ENCODE measurements around the gene EFEMP1. TPM values are rescaled to one million over a fixed set of nuclear protein-coding genes. Genes with fewer than 3 reads are reported as not detected.

EFEMP1 gene
- total RNA-seq, 4 donors from 2014 or later = 11.2 to 68.3 (median 41.8) TPM

DNA sequence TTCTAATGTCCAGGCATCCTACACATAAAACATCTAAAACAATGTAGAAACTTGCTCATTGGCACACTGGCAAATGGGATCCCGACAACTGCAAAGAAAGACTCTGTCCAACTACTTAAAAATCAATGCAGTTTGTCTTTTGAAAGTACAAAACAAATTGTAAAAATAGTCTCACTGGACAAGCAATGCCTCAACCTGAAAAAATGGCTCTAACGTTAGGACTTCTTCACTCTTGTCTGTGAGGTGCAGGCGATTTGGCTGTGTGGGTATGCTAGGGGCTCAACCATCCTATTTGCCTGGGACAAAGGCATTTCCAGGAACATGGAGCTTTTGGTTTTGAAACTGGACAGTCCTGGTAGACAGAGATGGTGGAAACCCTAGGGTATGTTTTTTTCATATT, 10.7 kb downstream of the EFEMP1 start:
- Histone ChIP-seq H3K4me1 (no peaks in the 10 kb centered on the region), H3K36me3 (no peaks in the 10 kb centered on the region), H3K27me3 (no peaks in the 10 kb centered on the region), H3K9me3 (no peaks in the 10 kb centered on the region), H3K4me3 (no peak overlapping the region), H3K27ac (no peak overlapping the region)
- intact Hi-C loops (cut with DNase I) = no loop called here
- TF ChIP-seq POLR2A (IDR thresholded peaks at IDR 0.05) = no peak
- TF ChIP-seq, protein P1, sequence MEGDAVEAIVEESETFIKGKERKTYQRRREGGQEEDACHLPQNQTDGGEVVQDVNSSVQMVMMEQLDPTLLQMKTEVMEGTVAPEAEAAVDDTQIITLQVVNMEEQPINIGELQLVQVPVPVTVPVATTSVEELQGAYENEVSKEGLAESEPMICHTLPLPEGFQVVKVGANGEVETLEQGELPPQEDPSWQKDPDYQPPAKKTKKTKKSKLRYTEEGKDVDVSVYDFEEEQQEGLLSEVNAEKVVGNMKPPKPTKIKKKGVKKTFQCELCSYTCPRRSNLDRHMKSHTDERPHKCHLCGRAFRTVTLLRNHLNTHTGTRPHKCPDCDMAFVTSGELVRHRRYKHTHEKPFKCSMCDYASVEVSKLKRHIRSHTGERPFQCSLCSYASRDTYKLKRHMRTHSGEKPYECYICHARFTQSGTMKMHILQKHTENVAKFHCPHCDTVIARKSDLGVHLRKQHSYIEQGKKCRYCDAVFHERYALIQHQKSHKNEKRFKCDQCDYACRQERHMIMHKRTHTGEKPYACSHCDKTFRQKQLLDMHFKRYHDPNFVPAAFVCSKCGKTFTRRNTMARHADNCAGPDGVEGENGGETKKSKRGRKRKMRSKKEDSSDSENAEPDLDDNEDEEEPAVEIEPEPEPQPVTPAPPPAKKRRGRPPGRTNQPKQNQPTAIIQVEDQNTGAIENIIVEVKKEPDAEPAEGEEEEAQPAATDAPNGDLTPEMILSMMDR (IDR thresholded peaks at IDR 0.05) = no peak
- 76 to 88% methylated on average over 3 of the region's 3 CpGs for WGBS, 2 donors
- DNase-seq = no peak

DNA sequence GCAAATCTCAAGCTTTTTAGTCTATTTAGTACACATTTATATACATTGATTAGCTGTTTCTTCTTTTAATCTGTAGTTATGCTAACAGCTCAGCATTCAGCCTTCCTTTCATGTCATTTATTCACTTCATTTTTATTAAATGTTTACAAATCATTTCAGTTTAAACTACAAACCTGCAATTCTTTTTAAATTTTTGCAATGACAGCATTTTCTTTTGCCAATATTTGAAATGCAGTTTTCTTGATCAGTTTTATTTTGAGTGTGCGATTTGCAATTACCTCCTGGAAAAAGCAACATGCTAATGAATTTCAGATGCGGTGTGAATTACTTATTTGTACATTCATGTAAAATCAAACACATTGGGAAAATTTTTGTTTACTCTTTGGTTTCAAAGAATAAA, 13.5 kb downstream of the EFEMP1 start:
- intact Hi-C loops (cut with DNase I) = no loop called here
- no peak overlapping the region for H3K4me3 ChIP-seq
- no peaks in the 10 kb centered on the region for H3K9me3 ChIP-seq

DNA sequence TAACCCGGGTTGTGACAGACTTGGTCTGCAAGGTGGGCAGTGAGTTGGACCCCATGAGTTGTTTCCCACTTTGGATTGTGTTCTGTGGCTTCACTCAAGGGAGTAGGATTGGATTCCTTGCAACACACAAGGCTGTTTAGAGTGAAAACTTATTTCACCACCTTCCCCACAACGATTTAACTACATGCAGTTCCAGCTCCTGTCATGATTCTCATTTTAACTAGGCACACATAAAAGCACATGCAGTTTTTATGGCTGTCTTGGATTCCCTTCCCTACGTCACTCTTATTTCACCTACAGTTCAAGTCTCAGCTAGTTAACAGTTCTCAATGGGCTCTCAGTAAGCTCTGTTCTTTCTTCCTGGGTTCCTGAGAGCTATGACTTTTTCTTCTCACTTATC, 15.9 kb downstream of the EFEMP1 start:
- Histone ChIP-seq H3K4me1 (peaks cover 0 to 4% (median 0%) of the 10 kb centered on the region in 3 donors), H3K4me3 (no peak overlapping the region), H3K27ac (no peak overlapping the region), H3K9me3 (peaks cover 0 to 3% (median 0%) of the 10 kb centered on the region in 3 donors), H3K36me3 (no peaks in the 10 kb centered on the region), H3K27me3 (no peaks in the 10 kb centered on the region)
- WGBS, 2 donors = 39 to 46% methylated on average over 3 of the region's 3 CpGs
- TF ChIP-seq, protein P1 (IDR thresholded peaks at IDR 0.05) = no peak
- no peak for TF ChIP-seq POLR2A (IDR thresholded peaks at IDR 0.05)
- no peak for DNase-seq
- intact Hi-C loops (cut with DNase I) = no loop called here

More for the DNA sequence above, 13.5 kb downstream of the EFEMP1 start:
- no peak for TF ChIP-seq POLR2A (IDR thresholded peaks at IDR 0.05)
- TF ChIP-seq, protein P1 (IDR thresholded peaks at IDR 0.05) = no peak
- WGBS, 2 donors = 91 to 94% methylated on average over 2 of the region's 2 CpGs
- DNase-seq = no peak
- Histone ChIP-seq H3K27me3 (no peaks in the 10 kb centered on the region), H3K36me3 (no peaks in the 10 kb centered on the region), H3K27ac (no peak overlapping the region), H3K4me1 (no peaks in the 10 kb centered on the region)

DNA sequence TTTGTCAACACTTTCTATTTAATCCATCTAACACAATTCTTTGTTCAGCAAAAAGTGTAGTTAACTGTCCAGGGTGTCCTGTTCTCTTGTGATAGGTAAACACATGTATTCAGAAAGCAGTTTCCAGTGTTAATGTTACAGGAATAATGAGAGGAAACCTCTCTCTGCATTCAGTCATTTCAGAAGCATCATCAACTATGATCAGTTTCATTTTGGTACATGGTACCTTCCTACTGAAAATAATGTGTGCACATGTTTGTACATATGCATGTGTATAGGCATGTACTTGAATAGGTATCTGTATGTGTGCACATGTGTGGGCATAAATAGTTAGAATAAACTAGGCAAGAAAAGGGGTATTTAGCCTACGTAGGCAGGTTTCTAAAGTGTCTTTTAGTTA, 16.6 kb downstream of the EFEMP1 start:
- Histone ChIP-seq H3K27ac (no peak overlapping the region), H3K4me1 (peaks cover 0 to 11% (median 0%) of the 10 kb centered on the region in 3 donors), H3K9me3 (peaks cover 0 to 3% (median 0%) of the 10 kb centered on the region in 3 donors), H3K27me3 (no peaks in the 10 kb centered on the region), H3K4me3 (no peak overlapping the region), H3K36me3 (no peaks in the 10 kb centered on the region)
- WGBS, 2 donors = 81 to 91% methylated on average over 1 of the region's 1 CpG
- intact Hi-C loops (cut with DNase I) = no loop called here
- no peak for TF ChIP-seq POLR2A (IDR thresholded peaks at IDR 0.05)
- TF ChIP-seq, protein P1 (IDR thresholded peaks at IDR 0.05) = no peak
- no peak for DNase-seq

DNA sequence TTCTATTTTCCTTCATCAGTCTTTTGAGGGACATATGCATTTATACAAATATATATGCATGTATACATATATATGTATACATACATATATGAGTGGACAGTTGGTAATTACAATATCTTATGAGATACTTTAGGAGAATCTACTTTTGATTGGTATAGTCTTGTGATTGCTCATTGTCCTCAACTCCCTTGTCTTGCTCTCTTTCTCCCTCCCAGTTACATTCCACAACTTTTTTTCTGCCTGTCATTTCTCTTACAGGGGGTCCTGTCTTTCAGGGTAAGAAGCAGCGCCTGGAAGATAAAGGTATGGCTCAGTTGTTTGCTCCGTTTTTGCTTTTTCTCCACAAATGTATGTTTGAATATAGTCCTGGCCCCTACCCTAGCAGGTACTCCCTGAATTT, 19.9 kb downstream of the EFEMP1 start:
- DNase-seq = no peak
- Histone ChIP-seq H3K27ac (no peak overlapping the region), H3K4me1 (peaks cover 0 to 24% (median 3%) of the 10 kb centered on the region in 3 donors), H3K27me3 (no peaks in the 10 kb centered on the region), H3K4me3 (no peak overlapping the region), H3K9me3 (peaks cover 0 to 3% (median 0%) of the 10 kb centered on the region in 3 donors), H3K36me3 (no peaks in the 10 kb centered on the region)
- TF ChIP-seq, protein P1 (IDR thresholded peaks at IDR 0.05) = no peak
- TF ChIP-seq POLR2A (IDR thresholded peaks at IDR 0.05) = no peak
- WGBS, 2 donors = 84 to 93% methylated on average over 2 of the region's 2 CpGs
- intact Hi-C loops (cut with DNase I) = no loop called here

Measured in esophagus squamous epithelium (tissue), 5 donors.